KG1 (cell line): ENCODE results near the gene LANCL2.
"Not testable (repeated sequence)": the region's sequence is repeated elsewhere in the genome, so short reads cannot be mapped to it uniquely, and the experiment has no call there.

ENCODE experiments used
- DNase-seq: peaks from one replicate; lab custom pipeline; 2025; lab: John Stamatoyannopoulos, UW

LANCL2 gene

DNA sequence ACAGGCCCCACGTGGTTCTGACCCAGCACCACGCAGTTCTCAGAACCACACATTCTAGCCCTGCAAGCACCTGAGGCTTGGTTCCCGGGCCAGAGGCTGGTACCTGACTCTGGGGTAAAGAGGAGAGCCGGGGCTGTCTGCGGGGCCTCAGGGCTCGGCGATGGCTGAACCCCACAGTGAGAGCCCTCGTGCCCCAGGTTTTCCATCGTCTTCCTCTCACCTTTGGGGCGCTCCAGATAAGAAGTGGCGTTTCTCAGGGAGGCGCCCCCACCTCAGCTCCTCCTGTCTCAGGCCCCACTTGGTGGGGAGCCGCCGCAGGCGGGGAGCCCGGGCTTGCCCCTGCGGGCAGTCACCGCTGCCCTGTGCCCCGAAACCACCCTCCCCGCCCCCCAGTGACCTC, 2.2 kb upstream of the LANCL2 start:
- DNase-seq: no peak

DNA sequence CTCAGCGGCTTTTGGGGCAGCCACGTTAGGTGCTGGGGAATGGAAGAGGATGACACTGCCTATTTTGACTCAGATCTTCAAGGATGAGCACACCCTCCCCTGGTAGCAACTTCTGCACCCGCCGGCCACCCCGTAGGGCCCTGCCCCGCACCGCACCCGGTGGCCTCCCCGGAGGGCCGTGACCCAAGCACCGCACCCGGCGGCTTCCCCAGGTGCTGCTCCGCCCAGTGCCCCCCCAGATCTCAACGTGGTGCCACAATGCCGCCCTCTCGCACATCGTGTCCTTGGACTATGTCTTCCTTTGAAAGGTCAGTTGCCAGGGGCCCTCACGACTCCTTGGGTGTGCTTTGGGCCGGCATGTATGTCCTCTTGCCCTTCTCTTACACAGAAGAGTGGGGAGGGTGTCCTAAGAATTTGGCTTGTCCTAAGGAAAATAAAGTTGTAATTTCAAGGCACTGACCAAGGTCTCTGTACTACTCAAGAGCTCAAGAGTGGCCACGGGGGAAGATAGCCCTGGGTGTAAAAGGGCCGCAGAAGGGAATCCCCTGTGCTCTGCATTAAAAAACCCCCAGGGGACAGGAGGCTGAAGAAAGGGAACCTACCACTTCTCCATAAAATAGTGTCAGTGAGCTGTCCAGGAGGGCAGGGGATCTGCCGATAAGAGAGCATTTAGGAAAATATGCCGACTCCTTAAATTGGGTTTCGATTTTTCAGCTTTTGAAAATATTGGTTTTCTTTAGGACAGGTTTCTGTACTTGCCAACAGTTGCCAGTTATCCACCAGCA, 1.6 kb upstream of the LANCL2 start:
- no peak for DNase-seq

DNA sequence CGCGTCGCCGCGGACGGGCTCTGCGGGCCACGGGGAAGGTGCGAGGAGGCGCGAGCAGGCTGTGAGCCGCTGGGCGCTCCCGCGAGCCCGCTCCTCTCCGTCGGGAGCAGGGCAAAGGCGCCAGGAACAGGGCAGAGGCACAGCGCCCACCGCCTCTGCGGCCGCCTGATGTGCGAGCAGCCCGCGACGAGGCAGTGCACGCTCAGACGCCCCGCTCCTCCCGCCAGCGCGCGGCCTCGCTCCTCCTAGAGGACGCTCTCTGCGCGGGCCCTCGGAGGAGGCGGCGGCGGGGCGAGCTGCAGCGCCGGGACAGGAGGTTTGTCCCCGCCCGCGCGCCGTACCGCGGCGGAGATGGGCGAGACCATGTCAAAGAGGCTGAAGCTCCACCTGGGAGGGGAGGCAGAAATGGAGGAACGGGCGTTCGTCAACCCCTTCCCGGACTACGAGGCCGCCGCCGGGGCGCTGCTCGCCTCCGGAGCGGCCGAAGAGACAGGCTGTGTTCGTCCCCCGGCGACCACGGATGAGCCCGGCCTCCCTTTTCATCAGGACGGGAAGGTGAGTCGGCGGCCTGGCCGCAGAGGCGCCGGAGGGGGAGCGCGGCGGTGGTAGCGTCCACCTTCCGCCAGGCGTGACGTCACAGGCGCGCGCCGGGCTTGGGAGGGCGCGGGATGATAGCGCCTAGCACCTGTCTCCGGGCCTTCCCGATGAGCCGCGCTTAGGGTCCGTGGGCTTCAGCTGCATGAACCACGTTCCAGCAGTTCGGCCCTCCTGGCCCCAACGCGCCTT, 731 bp downstream of the LANCL2 start:
- peak; percentile 91 for DNase-seq

DNA sequence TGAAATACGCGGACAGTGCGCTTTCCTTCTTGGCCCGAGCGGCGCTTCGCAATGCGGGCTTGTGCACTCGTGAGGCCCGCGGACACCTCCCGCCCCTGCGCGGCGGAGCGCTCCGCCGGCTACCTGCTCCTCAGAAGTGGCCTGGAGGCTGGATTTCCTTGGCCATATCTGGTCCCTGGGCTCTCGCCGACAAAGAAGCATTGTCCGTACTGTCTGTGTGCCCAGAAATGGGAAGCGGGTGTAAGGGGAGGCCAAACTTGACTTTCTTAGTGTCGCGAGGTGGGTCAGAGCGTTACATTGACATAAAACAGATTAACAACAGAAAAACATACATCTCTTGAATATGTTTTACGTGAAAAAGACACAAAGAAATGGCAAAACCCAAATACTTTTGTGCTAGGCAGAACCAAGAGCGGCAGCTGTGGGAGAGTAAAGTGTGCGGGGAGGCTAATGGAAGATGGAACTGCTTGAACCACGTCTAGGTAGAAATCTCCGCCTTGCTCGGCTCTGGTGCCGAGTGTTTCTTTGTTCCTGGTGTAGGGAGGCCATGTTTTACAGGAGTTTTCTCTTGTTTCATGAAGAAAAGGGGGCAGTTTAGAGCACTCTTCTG, 1.4 kb downstream of the LANCL2 start:
- no peak for DNase-seq

DNA sequence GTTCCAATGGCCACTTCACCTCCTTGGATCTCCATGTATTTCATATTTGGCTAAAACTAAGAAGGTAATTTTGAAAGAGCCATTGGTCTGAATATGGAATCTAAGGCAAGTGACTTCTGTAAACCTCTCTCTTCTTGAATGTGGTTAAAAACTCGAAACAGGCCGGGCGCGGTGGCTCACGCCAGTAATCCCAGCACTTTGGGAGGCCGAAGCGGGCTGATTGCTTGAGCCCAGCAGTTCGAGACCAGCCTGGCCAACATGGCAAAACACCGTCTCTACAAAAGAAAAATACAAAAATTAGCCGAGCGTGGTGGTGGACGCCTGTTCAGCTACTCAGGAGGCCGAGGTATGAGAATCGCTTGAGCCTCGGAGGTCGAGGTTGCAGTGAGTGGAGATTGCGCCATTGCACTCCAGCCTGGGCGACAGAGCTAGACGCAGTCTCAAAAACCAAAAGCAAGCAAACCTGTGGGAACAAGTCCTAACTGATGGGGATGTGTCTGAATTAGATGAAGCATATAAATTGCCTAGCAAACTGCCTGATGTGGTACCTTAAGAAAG, 2.2 kb downstream of the LANCL2 start:
- DNase-seq: no peak

DNA sequence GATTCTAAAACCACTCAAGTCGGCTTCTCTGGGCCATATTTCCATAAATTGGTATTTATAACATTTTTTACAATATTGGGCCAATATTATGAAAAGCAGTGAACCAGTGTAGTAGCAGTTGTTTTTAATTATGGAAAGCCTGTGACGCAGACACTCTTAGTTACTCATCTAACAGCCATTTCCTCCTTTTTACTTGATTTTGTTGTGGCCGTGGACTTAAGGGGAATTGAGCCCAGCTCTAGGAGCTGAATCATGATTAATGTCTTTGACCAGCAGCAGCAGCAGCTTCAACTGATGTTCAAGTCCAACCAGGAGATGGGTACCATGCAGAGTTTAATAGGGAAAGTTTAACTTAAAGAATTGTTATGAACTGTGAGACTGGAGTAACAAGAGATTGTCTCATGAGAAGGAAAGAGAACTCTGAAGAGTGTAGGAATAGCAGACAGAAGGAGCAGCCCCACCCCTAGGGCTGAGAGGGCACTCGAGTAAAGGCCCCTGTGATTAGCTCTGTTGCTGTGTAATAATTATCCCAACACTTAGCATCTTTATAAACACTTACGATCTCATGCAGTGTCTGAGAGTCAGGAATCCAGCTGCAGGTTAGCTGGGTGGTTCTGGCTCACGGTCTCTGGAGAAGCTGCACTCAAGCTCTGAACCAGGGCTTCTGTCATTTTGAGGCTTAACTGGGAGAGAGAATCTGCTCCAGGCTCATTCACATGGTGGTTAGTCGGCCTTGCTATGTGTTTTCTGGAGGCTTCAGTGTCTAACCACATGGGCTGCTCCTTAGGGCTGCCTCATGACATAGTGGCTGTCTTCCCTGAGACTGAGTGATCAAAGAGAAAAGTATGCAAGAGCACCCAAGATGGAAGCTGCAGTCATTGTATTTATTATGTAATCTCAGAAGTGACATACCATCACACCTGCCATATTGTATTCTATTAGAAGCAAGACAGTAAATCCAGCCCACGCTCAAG, 4.6 kb downstream of the LANCL2 start:
- no peak for DNase-seq

DNA sequence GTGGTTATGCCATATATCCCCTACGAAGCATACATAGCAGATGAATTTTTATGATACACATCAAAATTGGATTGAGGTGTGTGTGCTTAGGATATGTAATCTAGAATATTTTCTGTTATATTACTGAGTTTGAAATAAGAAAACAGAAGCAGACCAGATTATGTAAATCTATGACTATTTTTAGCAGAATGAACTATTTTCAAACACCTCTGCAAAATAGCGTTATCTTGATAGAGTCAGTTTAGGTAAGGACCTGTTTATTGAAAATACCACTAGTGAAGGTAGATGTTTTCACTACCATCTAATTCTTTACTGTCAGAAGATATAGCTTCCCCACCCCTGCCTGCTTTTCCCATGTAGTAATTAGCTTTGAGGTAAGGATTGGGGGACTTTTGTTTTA, 9.1 kb downstream of the LANCL2 start:
- DNase-seq: no peak

DNA sequence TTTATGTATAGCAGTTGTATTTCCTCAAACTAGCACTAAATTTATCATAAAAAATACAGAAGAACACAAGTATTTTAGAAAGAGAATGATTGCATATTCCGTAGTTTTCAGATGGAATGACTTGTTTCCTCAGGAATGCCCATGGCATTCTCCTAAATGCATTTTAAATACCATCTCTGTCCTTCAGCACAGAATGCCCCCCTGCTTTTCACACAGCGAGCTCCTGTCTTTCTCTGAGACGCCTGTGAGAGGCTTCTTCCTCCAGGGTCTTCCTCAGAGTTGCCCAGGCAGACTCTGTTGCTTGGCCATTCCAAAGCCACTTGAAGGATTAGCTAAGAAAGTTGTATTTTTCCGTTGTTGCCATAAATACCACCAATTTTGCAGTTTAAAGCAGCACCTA, 10.1 kb downstream of the LANCL2 start:
- no peak for DNase-seq

DNA sequence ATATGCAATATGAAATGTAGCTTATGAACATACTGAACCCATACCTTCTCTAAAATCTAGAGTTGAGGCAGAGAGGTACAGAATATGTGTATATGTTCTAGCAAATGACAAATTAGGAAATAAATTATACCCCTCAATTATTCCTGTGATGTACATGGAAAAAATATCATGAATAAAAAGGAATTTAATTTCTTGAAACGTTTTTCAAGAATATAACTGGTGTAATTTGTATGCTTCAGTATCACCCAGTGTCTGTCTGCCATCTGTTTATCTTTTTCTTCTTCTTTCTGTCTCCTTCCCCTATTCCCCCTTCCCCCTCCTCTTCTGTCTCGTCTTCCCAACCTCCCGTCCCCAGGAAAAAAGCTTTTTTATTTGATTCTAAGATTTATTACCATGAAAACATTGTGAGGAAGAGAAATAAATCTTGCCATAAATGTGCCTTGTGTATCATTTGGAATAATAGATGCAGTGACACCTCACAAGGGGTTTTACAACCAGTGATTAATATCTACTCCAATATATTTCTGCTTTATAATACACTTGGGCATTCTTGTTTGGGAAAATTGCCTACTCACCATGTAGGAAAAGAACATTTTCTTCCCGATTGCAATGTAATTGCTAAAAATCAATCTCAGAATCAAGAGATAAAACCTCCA, 12.2 kb downstream of the LANCL2 start:
- no peak for DNase-seq

DNA sequence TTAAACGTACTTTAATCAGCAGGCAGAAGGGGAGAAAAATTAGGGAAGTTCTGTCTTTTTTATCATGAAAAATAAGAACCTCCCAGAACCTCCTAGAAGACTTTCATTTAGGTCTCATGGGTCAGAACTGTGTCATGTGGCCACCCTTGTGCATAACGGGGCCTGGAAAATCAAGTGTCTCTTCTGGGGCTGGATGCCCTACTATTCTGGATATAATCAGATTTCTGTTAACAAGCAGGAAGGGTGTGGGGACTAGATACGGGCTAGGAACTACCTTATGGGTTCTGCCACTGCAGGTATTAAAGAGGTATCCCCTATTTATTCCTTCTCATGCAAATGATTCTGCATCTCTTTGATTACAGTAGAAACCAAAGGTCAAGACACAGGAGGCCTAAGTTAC, 14.1 kb downstream of the LANCL2 start:
- no peak for DNase-seq

DNA sequence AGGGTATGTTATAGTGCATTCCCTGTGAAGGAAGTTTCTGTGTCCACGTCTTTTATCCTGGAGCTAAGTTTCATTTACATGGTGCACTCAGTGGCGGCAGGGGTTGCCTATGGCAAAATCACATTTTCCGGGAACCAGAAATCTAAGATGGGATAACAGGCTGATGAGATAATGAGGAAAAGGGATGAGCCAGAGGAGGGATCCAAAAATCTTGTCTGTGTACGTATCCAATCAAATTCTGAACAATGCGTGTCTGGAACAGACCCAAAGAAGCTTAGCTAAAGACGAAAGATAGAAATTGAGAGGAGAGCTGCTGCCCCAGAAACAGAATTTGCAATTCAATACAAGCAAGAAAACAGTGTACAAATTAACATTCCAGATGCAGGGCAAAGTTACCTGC, 16.1 kb downstream of the LANCL2 start:
- no peak for DNase-seq

DNA sequence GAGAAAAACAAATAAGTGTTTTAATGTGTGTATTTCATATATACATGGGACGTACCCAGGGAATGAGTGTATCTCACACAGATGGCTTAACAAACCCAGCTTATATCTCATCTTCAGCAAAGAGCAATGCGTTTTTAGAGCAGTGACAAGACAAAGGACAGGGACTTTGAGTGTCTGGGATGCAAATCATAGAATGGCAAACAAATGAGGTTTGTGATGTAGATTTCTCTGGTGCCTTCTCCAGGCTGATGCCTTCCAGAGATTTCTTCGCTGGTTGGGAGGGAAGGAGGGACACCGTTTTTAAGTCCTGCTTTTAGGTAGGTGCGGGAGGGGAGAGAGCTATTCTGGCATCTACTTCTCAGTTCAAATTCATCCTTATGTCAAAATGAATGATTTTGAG, 16.6 kb downstream of the LANCL2 start:
- DNase-seq: no peak

DNA sequence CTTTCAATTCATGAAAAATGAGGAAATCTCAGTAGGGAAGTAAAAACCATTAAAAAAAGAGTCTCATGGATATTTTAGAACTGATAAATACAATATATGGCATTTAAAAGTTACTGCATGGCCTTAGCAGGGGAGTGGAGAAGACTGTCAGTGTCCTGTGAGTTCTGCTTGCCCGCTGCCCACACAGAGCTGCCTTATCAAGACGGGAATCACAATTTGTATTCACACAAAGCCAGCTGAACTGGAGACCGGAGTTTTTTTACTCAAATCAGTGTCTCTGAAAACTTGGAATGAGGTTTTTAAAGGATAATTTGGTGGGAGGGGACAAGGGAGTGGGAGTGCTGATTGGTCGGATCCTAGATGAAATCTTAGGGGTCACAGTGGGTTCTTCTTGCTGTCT, 17.1 kb downstream of the LANCL2 start:
- DNase-seq: no peak

DNA sequence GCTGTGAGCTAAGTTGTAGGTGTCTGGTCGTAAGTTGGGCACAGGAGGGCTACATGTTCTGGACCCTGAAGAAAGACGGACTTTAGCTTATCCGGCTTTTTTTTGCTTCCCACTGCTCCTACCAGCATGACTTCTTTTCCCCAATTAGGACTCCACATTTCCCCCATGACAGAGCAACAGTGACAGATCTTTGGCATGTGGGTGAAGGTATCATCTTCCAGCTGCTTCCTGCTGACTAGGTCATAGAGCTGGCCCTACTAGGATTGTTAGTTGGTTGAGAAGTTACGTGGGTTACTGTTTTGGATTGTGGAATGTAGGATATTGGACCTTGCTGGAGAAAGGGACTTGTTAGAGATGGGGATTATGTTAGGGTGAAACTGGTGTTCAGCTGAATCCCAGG, 21.4 kb downstream of the LANCL2 start:
- DNase-seq: no peak

DNA sequence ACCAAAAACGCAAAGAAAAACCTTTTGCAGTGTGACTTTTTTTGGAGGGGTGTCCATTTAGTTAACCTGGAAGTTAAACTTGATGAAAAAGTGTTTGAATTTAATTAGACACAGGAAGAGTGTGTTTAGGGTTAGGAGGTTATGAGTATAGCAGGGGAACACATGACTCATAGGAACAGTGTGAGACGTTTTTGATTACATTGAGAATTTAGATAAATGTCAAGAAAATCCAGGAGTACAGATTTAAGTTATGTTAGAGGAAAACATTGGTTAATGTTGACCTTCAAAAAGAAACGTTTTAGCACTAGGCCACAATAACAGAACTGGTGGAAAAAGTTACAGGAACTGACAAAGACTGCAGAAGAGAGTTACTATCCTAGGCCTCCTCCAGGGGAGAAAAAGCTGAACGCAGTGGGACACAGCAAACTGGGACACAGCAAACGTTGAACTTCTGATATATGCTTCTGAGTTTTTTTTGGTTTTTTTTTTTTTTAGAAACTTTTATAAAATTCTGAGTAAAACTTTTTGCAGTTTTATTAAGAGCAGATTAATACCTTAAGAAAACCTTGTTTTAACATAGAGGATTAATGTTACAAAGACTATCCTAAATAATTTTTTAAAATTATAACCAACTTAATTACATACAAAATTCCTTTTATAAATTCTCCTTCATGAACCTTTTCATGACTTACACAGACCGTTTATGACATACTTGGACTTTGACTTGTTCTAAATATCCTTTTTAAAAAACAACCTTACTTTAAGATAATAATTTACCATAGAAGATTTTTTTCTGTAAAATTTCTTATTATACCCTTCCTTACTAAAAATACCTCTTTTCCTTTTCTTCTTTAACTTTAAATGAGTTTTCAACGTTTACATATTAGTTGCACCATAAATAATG, 22.2 kb downstream of the LANCL2 start:
- DNase-seq: no peak

DNA sequence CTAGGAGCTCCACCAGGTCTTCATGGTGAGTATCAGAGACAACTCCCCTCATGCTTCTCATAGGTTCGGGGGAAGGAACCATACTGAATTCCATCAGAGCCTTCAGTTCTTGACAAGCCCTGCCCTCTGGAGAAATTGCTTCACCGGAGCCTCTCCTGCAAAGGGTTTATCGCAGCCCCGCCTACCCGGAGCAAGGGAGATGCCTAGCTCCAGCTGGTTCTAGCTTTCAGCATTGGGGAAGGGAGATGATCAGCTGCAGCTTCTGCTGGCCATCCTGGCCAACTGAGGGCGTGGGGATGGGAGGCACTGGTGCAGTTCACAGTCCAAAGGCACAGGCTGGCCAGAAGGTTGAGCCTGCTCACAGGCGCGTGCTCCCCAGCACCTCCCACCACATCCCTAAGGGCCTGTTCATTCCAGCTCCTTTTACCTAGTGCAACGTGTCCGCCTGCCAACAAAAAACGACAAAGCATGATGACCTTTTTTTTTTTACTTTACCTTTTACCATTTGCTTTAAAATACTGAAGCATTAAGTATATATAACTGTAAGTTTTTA, 31.2 kb downstream of the LANCL2 start:
- DNase-seq: no peak

DNA sequence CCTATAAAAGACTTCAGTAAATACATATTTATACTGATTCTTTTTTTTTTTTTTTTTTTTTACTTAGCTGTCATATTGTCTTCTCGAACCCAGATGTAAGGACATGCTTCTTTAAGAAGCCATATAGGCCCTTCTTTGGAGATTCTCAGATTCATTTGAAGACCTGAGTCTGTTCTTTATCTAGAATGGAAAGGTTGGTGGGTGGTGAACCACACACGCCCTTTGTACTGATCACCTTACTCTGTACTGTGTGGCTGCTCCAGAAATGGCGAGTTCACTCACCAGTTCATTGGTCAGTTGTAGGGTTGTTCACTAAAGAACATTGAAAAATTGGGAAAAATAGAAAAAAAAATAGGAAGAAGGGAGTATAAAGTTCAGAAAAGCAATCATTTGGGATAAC, 32.5 kb downstream of the LANCL2 start:
- DNase-seq: no peak

DNA sequence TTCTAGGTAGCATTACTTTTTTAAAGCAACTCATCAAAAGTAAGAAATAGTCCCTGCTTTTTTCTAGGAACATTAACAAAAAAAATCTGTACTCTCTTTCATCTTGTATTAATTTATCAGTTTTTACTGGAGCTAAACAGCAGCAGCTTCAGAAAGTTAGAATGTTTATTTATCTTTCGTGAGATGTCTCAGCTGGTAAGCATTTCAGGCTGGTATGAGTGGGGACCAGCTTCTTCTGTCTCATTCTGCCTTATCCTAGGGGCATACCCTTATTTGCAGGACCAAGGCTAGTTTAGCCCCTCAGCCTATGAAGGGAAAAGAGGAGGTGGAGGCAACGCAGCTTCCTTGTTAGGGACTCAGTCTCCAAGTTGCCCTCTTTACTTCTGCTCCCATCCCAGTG, 35.1 kb downstream of the LANCL2 start:
- DNase-seq: no peak

DNA sequence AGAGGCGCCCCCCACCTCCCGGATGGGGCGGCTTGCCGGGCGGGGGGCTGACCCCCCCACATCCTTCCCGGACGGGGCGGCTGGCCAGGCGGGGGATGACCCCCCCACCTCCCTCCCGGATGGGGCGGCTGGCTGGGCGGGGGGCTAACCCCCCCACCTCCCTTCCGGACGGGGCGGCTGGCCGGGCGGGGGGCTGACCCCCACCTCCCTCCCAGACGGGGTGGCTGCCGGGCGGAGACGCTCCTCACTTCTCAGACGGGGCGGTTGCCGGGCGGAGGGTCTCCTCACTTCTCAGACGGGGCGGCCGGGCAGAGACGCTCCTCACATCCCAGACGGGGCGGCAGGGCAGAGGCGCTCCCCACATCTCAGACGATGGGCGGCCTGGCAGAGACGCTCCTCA, 37.4 kb downstream of the LANCL2 start:
- DNase-seq: not testable (repeated sequence)
